GM12872 (cell line): ENCODE results near the gene CMTM3.

ENCODE experiments used
- TF ChIP-seq, protein P1 (sequence below): IDR thresholded peaks from 3 replicates; pipeline ENCODE4 v1.5.1; 2011; ENCODE audit warnings: low read depth, mild to moderate bottlenecking, low read length, moderate library complexity; ENCODE audit not compliant: insufficient read depth

Gene CMTM3, protein sequence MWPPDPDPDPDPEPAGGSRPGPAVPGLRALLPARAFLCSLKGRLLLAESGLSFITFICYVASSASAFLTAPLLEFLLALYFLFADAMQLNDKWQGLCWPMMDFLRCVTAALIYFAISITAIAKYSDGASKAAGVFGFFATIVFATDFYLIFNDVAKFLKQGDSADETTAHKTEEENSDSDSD

GRCh38 chr16:66604376-66605176 lies at the start of gene CMTM3:
Gene CMTM3, plus strand, starts transcription at chr16:66604704. Its CDS starts 102 bp downstream, at chr16:66604806.
- TF ChIP-seq, protein P1, sequence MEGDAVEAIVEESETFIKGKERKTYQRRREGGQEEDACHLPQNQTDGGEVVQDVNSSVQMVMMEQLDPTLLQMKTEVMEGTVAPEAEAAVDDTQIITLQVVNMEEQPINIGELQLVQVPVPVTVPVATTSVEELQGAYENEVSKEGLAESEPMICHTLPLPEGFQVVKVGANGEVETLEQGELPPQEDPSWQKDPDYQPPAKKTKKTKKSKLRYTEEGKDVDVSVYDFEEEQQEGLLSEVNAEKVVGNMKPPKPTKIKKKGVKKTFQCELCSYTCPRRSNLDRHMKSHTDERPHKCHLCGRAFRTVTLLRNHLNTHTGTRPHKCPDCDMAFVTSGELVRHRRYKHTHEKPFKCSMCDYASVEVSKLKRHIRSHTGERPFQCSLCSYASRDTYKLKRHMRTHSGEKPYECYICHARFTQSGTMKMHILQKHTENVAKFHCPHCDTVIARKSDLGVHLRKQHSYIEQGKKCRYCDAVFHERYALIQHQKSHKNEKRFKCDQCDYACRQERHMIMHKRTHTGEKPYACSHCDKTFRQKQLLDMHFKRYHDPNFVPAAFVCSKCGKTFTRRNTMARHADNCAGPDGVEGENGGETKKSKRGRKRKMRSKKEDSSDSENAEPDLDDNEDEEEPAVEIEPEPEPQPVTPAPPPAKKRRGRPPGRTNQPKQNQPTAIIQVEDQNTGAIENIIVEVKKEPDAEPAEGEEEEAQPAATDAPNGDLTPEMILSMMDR, result peak; percentile 54; the same call in 2 of the 3 replicates

DNA sequence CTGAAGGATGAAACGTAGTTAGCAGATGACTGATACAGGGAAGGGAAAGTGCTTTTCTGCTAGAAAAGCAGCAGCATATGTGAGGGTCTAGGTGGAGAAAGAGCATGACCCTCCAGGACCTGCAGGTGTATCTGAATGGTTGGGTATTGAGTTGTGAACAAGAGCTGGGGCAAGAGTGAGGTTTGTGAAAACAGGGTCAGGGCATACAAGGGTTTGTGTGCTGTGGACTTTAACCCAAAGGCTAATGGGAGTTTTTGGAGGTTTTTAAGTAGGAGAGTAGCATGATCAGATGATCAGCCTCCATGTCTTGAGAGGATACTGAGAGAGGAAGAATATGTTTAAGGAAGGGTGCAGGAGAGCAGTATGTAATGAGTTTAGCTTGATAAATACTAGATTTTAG lies 44.4 kb upstream of the CMTM3 start:
- TF ChIP-seq, protein P1, result no peak

GRCh38 chr16:66561381-66562080 lies 43.0 kb upstream of the CMTM3 start:
- TF ChIP-seq, protein P1, result no peak

DNA sequence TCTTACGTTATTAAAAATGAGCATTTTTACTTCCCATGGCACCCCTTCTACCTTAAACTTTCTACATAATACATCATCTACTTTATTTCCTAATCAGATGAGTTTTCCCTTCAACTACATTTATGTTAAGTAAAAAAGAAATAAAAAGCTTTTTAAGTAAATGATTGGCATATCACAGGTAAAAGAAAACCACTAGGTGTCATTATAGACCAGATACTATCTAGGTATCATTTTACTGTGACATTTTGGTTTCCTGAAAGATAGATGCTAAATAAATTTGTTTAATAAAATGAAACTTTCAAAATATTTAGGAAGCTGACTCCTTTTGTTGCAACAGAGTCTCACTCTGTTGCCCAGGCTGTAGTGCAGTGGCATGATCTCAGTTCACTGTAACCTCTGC lies 42.1 kb upstream of the CMTM3 start:
- TF ChIP-seq, protein P1, result no peak

DNA sequence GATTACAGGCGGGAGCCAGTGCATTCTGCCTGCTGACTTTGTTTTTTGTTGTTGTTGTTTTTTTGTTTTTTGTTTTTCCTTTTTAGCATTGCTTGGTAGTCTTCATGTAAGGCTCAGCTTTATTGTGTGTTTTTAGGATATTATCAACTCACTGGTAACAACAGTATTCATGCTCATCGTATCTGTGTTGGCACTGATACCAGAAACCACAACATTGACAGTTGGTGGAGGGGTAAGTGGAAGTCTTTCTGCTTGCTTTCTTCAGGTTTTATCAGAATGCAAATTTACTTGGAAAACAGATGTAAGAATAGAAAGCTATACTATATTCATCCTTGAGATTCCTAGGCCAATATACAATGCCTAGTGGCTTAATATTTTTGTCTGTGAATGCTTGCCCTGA lies 41.5 kb upstream of the CMTM3 start:
- TF ChIP-seq, protein P1, result no peak

- TF ChIP-seq, protein P1, result no peak
Measured at GRCh38 chr16:66563574-66564334, 40.8 kb upstream of the CMTM3 start.
